Activated CD4-positive, alpha-beta T cell treated with anti-CD3 and anti-CD28 coated beads, Interleukin-2, amount 10 ng/mL, durations not matched to agents 7 days and 5 days (primary cell): ENCODE data around the gene CASP8. TPM values are rescaled to one million over a fixed set of nuclear protein-coding genes. Genes with fewer than 3 reads are reported as not detected.
"Not testable (repeated sequence)": the region's sequence is repeated elsewhere in the genome, so short reads cannot be mapped to it uniquely, and the experiment has no call there.

Experiments
- CTCF ChIA-PET: fragments of 350-600 bp; sonication (Branson Sonifier 250); formaldehyde crosslinking; loops from one replicate; lab custom pipeline; 2021; ENCODE audit warnings: antibody characterized with exemption; lab: Charles Lee
- POLR2A ChIA-PET: fragments of 350-600 bp; sonication (Branson Sonifier 250); formaldehyde crosslinking; loops from one replicate; lab custom pipeline; 2021; ENCODE audit warnings: antibody characterized with exemption; lab: Charles Lee
- DNase-seq: peaks from one replicate; pipeline ENCODE4 v3.0.0-alpha.2; 2020
- H3K27ac Mint-ChIP-seq: one replicate; pipeline ENCODE4 v1.8.0; 2021; ENCODE audit warnings: mild to moderate bottlenecking, moderate library complexity, mixed read lengths
- H3K27me3 Mint-ChIP-seq: one replicate; pipeline ENCODE4 v1.8.0; 2021; ENCODE audit warnings: mixed read lengths
- H3K36me3 Mint-ChIP-seq: one replicate; pipeline ENCODE4 v1.8.0; 2021; ENCODE audit warnings: low read depth, mixed read lengths
- H3K4me1 Mint-ChIP-seq: one replicate; pipeline ENCODE4 v1.8.0; 2021; ENCODE audit warnings: mixed read lengths
- H3K4me3 Mint-ChIP-seq: one replicate; pipeline ENCODE4 v1.8.0; 2021; ENCODE audit warnings: mild to moderate bottlenecking, moderate library complexity, mixed read lengths
- H3K9me3 Mint-ChIP-seq: one replicate; pipeline ENCODE4 v1.8.0; 2021; ENCODE audit warnings: mixed read lengths
- total RNA-seq, 2 experiments: library from RNA; stranded (reverse); gene quantifications; one replicate each; pipeline ENCODE4 v1.2.3, GENCODE V29; 2021

Gene CASP8
- total RNA-seq, 2 experiments from 2014 or later: 73.6 to 77.7 TPM

DNA sequence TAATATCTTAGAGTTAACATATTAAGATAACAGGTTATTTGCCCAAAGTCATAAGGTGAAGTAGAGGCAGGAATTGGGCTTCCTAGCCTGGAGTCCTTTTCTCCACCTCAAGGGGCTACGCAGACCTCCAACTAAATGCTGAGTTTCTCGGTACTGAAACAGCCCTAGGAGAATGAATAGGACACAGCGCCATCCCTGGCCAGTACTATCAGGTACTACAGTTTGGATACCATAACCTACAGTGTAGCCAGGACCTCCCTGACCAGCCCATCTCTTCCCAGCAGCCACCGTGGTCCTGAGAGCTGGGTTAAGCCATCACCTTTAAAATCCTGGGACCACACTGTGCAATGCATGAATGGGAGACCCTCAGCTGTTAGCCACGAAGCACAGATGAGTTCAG lies 15.7 kb downstream of the CASP8 start:
- POLR2A ChIA-PET: no interaction called here
- Mint-ChIP-seq H3K4me3 (no peak overlapping the region), H3K9me3 (no peaks in the 10 kb centered on the region), H3K4me1 (peaks cover 54% of the 10 kb centered on the region), H3K27me3 (no peaks in the 10 kb centered on the region), H3K27ac (no peak overlapping the region), H3K36me3 (peaks cover 84% of the 10 kb centered on the region)
- CTCF ChIA-PET: interaction anchor here (0.5 to 2.4 kb wide), 3 partner anchors 44 to 92 kb away, joined by 3 to 8 read pairs (median 4); no protein-coding TSS in a partner anchor
- DNase-seq: no peak

DNA sequence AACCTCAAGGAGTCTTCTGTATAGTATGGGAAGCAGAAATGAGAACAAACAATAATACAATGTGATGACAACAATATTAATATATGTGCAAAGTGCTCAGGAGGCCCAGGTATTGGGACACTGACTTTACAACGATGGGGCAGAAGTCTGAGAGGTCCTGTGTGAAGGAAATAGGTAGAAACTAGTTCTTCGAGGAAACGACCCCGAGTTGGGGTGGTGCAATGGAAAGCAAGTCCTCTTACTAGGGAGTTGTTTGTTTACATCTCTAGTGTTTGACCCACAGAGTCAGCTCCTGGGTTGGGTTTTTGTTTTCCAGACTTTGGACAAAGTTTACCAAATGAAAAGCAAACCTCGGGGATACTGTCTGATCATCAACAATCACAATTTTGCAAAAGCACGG lies 16.2 kb downstream of the CASP8 start:
- H3K4me3 Mint-ChIP-seq: no peak overlapping the region
- no peaks in the 10 kb centered on the region for H3K9me3 Mint-ChIP-seq
- H3K4me1 Mint-ChIP-seq: peaks cover 49% of the 10 kb centered on the region
- no peak overlapping the region for H3K27ac Mint-ChIP-seq
- ChIA-PET POLR2A (no interaction called here), CTCF (interaction anchor here (1.0 kb wide), 1 partner anchor 91 kb away, joined by 3 read pairs; no protein-coding TSS in a partner anchor)
- DNase-seq: no peak
- H3K27me3 Mint-ChIP-seq: no peaks in the 10 kb centered on the region
- H3K36me3 Mint-ChIP-seq: peaks cover 82% of the 10 kb centered on the region

DNA sequence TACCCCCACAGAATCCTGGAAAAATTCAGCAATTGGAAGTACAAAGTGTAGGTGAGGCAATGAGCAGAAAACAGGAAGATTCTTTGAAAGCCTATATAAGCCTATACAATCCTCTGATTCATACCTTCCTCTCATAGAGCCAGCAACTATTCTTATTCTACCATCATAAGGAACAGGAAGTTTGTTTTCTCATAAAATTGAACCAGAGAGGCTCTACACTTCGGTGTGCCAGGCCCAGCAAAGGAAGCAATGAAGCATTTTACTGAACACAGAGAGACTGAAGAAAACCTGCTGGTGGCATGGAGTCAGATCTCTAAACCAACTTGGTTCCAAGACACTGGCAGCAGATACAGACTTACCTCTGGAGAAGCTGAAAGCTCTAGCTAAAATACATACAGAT lies 18.7 kb downstream of the CASP8 start:
- peaks cover 30% of the 10 kb centered on the region for H3K4me1 Mint-ChIP-seq
- H3K9me3 Mint-ChIP-seq: no peaks in the 10 kb centered on the region
- H3K4me3 Mint-ChIP-seq: no peak overlapping the region
- H3K27me3 Mint-ChIP-seq: no peaks in the 10 kb centered on the region
- POLR2A ChIA-PET: no interaction called here
- peaks cover 60% of the 10 kb centered on the region for H3K36me3 Mint-ChIP-seq
- H3K27ac Mint-ChIP-seq: peak overlapping the region; percentile 37
- CTCF ChIA-PET: interaction anchor here (0.7 to 2.8 kb wide), 10 partner anchors 9 to 170 kb away, joined by 3 to 8 read pairs (median 4); no protein-coding TSS in a partner anchor
- DNase-seq: no peak

DNA sequence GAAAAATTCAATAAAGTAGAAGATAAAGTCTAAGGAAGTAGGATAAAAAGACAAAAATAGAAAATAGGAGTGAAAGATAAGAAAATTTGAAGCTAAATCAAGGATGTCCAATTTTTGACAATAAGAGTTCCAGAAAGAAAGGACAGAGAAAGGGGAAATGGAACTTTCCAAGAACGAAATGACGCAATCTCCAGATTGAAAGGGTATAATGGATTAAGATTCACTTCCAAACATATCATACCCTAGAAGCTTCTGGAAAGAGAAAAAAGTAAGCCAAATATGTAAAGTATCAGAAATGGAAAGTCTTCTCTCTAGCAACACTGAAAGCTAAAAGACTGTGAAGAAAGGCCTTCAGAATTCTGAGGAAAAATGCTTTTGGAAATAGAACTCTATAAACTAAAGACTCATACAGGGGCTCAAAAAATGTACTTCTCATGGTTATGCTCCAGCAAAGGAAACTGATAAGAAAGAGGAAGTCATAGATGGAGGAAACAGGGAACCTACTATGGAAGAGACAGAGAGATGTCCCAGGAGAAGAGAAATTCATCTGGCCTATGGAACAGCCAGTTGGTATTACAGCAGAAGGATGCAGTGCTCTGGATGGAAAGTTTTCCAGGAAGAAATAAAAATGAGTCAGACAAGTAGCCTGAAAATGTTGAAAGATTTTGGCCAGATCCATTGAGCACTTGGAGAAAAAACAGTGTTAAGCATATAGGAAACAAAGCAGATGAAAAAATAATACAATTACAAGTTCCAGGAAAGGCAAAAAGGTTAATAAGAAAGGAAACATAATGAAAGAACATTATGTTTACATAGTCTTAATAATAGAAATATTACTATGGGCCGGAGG lies 20.1 kb downstream of the CASP8 start:
- ChIA-PET CTCF (interaction anchor here (0.6 to 2.8 kb wide), 7 partner anchors 10 to 239 kb away, joined by 3 to 8 read pairs (median 4); no protein-coding TSS in a partner anchor), POLR2A (interaction anchor here (1.2 kb wide), 1 partner anchor 13 kb away, joined by 3 read pairs; no protein-coding TSS in a partner anchor)
- Mint-ChIP-seq H3K27me3 (no peaks in the 10 kb centered on the region), H3K4me3 (no peak overlapping the region), H3K27ac (no peak overlapping the region), H3K9me3 (no peaks in the 10 kb centered on the region), H3K36me3 (peaks cover 58% of the 10 kb centered on the region), H3K4me1 (peaks cover 22% of the 10 kb centered on the region)
- DNase-seq: no peak

DNA sequence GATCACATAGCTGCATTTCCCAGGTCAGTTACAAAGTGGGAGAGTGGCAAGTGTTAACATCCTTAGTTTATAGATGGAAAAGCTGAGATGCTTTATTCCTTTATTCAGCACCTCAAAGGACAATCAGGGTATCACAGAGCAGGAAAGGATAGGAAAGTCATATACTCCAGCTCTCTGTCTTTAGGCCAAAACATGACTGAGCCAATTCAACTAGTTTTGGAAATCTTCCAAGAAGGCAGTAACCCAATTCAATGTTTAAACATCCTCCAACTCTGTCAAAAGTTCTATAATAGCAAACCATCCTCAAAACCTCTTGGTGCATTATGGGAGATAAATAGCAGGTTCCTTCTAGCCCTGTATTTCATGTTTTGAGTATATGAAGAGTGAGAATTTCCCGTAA lies 25.2 kb downstream of the CASP8 start:
- H3K9me3 Mint-ChIP-seq: peaks cover 22% of the 10 kb centered on the region
- peaks cover 3% of the 10 kb centered on the region for H3K4me1 Mint-ChIP-seq
- H3K27ac Mint-ChIP-seq: no peak overlapping the region
- no peak overlapping the region for H3K4me3 Mint-ChIP-seq
- DNase-seq: no peak
- POLR2A ChIA-PET: no interaction called here
- CTCF ChIA-PET: interaction anchor here (1.0 kb wide), 1 partner anchor 23 kb away, joined by 3 read pairs; no protein-coding TSS in a partner anchor
- no peaks in the 10 kb centered on the region for H3K27me3 Mint-ChIP-seq
- peaks cover 65% of the 10 kb centered on the region for H3K36me3 Mint-ChIP-seq

DNA sequence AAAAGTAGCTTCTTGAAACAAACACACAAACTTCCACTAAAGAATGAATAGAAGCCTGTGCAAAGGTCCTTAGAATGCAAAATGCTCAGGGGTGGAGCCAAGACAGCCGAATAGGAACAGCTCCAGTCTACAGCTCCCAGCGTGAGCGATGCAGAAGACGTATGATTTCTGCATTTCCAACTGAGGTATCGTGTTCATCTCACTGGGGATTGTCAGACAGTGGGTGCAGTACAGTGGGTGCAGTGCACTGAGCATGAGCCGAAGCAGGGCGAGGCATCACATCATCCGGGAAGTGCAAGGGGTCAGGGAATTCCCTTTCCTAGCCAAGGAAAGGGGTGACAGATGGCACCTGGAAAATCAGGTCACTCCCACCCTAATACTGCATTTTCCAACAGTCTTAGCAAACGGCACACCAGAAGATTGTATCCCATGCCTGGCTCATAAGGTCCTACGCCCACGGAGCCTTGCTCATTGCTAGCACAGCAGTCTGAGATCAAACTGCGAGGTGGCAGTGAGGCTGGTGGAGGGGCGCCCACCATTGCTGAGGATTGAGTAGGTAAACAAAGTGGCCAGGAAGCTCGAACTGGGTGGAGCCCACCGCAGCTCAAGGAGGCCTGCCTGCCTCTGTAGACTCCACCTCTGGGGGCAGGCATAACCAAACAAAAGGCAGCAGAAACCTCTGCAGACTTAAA lies 30.3 kb downstream of the CASP8 start:
- H3K4me1 Mint-ChIP-seq, H3K4me3 Mint-ChIP-seq, H3K27ac Mint-ChIP-seq, POLR2A ChIA-PET, H3K27me3 Mint-ChIP-seq, DNase-seq: not testable (repeated sequence)
- H3K36me3 Mint-ChIP-seq: peaks cover 83% of the 10 kb centered on the region
- H3K9me3 Mint-ChIP-seq: peaks cover 46% of the 10 kb centered on the region
- CTCF ChIA-PET: interaction anchor here (0.6 to 2.1 kb wide), 3 partner anchors 46 to 86 kb away, joined by 3 to 5 read pairs (median 4); no protein-coding TSS in a partner anchor

DNA sequence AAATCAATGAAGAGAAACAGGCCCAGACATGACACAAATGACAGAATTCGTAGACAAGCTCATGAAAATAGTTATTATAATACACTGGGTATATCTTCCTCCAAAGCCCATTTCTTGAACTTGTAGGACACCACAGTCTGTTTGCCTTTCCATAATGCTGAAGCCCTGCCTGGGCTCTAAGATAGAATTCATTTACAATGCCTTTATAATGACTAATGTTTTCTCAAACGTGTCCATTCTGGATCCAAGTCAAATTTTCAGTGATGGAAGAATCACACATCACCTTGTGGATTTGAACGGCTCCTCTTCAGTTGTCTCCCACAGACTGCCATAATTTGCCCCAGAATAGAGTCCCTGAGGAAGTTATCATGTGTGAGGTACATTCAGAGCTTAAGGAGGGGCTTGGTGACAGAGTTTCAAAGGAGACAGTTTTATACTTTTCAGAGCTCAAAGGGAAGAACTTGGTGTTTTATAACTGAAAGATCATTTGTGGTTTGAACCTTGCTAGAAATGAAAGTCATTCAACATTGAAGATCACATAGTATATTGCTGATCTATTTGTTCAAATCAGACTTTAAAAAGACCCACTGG lies 38.2 kb downstream of the CASP8 start:
- POLR2A ChIA-PET: no interaction called here
- Mint-ChIP-seq H3K36me3 (peaks cover 66% of the 10 kb centered on the region), H3K27me3 (no peaks in the 10 kb centered on the region), H3K4me1 (peaks cover 7% of the 10 kb centered on the region), H3K9me3 (peaks cover 36% of the 10 kb centered on the region), H3K4me3 (no peak overlapping the region), H3K27ac (peak overlapping the region; percentile 31)
- DNase-seq: no peak
- CTCF ChIA-PET: interaction anchor here (0.6 to 1.6 kb wide), 7 partner anchors 16 to 66 kb away, joined by 3 to 6 read pairs (median 3); no protein-coding TSS in a partner anchor

DNA sequence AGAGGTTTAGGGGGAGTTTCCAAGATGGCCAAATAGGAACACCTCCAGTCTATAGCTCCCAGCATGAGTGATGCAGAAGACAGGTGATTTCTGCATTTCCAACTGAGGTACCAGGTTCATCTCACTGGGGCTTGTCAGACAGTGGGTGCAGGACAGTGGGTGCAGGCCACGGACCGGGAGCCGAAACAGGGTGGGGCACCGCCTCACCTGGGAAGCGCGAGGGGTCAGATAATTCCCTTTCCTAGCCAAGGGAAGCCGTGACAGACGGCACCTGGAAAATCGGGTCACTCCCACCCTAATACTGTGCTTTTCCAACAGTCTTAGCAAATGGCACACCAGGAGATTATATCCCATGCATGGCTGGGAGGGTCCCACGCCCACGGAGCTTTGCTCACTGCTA lies 39.6 kb downstream of the CASP8 start:
- H3K27ac Mint-ChIP-seq, DNase-seq, H3K27me3 Mint-ChIP-seq, H3K4me1 Mint-ChIP-seq, H3K4me3 Mint-ChIP-seq, POLR2A ChIA-PET: not testable (repeated sequence)
- peaks cover 71% of the 10 kb centered on the region for H3K36me3 Mint-ChIP-seq
- peaks cover 34% of the 10 kb centered on the region for H3K9me3 Mint-ChIP-seq
- CTCF ChIA-PET: interaction anchor here (1.6 kb wide), 1 partner anchor 51 kb away, joined by 5 read pairs; no protein-coding TSS in a partner anchor

DNA sequence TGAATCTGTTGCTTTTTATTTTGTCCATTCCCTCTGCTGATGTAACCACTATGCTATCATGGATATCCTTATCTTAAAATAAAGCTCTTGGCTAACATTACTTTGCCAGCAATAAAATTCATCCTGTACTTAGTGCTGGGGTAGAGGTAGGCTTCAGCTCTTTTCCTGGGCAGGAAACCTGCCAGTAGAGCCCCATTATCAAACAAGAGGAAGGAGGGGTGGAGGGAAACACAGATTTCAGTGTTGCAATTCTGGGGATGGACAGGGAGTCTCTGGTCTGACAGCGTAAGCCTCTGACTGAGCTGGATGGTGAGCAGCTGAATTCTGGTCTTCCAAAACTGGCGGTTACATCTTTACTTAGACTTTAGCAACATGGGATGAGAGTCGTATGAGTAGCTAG lies 47.5 kb downstream of the CASP8 start:
- DNase-seq: no peak
- Mint-ChIP-seq H3K9me3 (peaks cover 24% of the 10 kb centered on the region), H3K4me3 (no peak overlapping the region), H3K27me3 (no peaks in the 10 kb centered on the region), H3K4me1 (no peaks in the 10 kb centered on the region), H3K27ac (no peak overlapping the region), H3K36me3 (peaks cover 56% of the 10 kb centered on the region)
- ChIA-PET POLR2A (no interaction called here), CTCF (no interaction called here)

DNA sequence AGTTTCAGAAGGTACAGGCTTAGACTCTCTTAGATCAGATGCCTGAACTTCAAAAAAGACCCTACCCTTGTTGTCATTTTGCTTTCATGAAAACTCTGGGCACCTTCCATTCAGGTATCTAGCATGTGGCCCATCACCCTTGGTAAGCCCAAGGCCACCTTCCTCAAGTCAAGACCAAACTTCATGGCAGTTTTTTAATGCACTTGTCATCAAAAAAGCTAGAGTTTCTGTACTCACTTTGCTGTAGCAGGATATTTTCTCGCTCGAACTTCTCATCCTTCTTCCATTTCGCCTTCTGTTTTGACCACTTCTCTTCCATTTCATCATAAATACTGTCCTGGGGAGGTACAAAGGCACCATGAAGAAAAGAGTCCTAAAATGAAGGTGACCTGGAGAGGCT lies 48.6 kb downstream of the CASP8 start:
- DNase-seq: no peak
- peaks cover 30% of the 10 kb centered on the region for H3K9me3 Mint-ChIP-seq
- CTCF ChIA-PET: no interaction called here
- no peaks in the 10 kb centered on the region for H3K27me3 Mint-ChIP-seq
- H3K27ac Mint-ChIP-seq: no peak overlapping the region
- H3K36me3 Mint-ChIP-seq: peaks cover 55% of the 10 kb centered on the region
- H3K4me3 Mint-ChIP-seq: no peak overlapping the region
- H3K4me1 Mint-ChIP-seq: no peaks in the 10 kb centered on the region
- POLR2A ChIA-PET: no interaction called here

DNA sequence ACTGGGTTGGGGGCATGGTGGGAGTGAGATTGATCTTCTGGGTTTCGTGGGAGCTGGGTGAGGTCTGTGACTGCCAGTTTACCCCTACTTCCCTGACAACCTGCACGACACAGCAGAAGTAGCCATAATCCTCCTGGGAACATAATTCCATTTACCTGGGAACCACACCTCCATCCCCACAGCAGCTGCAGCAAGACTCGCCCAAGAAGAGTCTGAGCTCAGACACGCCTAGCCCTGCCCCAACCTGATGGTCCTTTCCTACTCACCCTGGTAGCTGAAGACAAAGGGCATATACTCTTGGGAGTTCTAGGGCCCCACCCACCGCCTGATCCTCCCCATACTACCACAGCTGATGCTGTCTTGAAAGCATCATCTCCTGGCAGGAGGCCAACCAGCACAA lies 53.0 kb downstream of the CASP8 start:
- H3K36me3 Mint-ChIP-seq: peaks cover 63% of the 10 kb centered on the region
- CTCF ChIA-PET: interaction anchor here (0.6 kb wide), 1 partner anchor 814 kb away, joined by 3 read pairs; no protein-coding TSS in a partner anchor

DNA sequence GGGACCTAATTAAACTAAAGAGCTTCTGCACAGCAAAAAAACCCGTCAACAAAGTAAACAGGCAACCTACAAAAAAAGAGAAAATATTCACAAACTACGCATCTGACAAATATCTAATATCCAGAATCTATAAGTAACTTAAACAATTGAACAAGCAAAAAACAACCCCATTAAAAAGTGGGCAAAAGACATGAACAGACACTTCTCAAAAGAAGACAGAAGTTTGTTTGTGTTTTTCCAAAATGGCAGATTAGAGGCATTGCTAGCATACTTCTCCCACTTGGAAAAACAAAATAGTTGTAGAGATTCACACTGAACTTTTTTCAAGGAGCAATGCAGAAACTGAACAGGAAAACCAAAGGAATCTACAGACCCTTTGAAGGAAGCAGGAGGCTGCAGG lies 59.2 kb downstream of the CASP8 start:
- no peak for DNase-seq
- H3K27ac Mint-ChIP-seq: no peak overlapping the region
- CTCF ChIA-PET: interaction anchor here (0.6 kb wide), 1 partner anchor 40 kb away, joined by 3 read pairs; no protein-coding TSS in a partner anchor
- H3K27me3 Mint-ChIP-seq: no peaks in the 10 kb centered on the region
- no peaks in the 10 kb centered on the region for H3K4me1 Mint-ChIP-seq
- peaks cover 51% of the 10 kb centered on the region for H3K36me3 Mint-ChIP-seq
- no peak overlapping the region for H3K4me3 Mint-ChIP-seq
- POLR2A ChIA-PET: no interaction called here
- H3K9me3 Mint-ChIP-seq: peaks cover 50% of the 10 kb centered on the region

More for the DNA sequence above, 53.0 kb downstream of the CASP8 start:
- POLR2A ChIA-PET: no interaction called here
- H3K9me3 Mint-ChIP-seq: peaks cover 46% of the 10 kb centered on the region
- H3K27me3 Mint-ChIP-seq: no peaks in the 10 kb centered on the region
- H3K4me3 Mint-ChIP-seq: no peak overlapping the region
- H3K27ac Mint-ChIP-seq: no peak overlapping the region
- DNase-seq: no peak
- H3K4me1 Mint-ChIP-seq: no peaks in the 10 kb centered on the region
